ENCODE results near the gene ESR2.
"Not testable (repeated sequence)": the region's sequence is repeated elsewhere in the genome, so short reads cannot be mapped to it uniquely, and the experiment has no call there.

ESR2 gene

GRCh38 chr14:64233531-64234190, 60.5 kb downstream of the ESR2 start:
- in situ Hi-C loops (cut with HindIII; ENCODE audit: low pct_ligation_motif_present, low pct_unique_long_range_greater_than_20kb, low sequenced_read_pairs): no loop called here
- DNase-seq: no peak

- in situ Hi-C loops (cut with HindIII; ENCODE audit: low pct_ligation_motif_present, low pct_unique_long_range_greater_than_20kb, low sequenced_read_pairs): no loop called here
- DNase-seq: no peak
These were observed 61.2 kb downstream of the ESR2 start for GRCh38 chr14:64232944-64233343.

- peak; percentile 60 for DNase-seq
- in situ Hi-C loops (cut with HindIII; ENCODE audit: low pct_ligation_motif_present, low pct_unique_long_range_greater_than_20kb, low sequenced_read_pairs): no loop called here
These were observed 61.9 kb downstream of the ESR2 start for GRCh38 chr14:64232095-64232838.

GRCh38 chr14:64229489-64229888, 64.7 kb downstream of the ESR2 start:
- in situ Hi-C loops (cut with HindIII; ENCODE audit: low pct_ligation_motif_present, low pct_unique_long_range_greater_than_20kb, low sequenced_read_pairs): no loop called here

GRCh38 chr14:64227856-64228255, 66.3 kb downstream of the ESR2 start:
- in situ Hi-C loops (cut with HindIII; ENCODE audit: low pct_ligation_motif_present, low pct_unique_long_range_greater_than_20kb, low sequenced_read_pairs): no loop called here
- no peak for DNase-seq

More at GRCh38 chr14:64229489-64229888, 64.7 kb downstream of the ESR2 start:
- DNase-seq: no peak

GRCh38 chr14:64225151-64225757, 68.9 kb downstream of the ESR2 start:
- in situ Hi-C loops (cut with HindIII; ENCODE audit: low pct_ligation_motif_present, low pct_unique_long_range_greater_than_20kb, low sequenced_read_pairs): no loop called here

GRCh38 chr14:64221391-64222003, 72.7 kb downstream of the ESR2 start:
- DNase-seq: no peak
- in situ Hi-C loops (cut with HindIII; ENCODE audit: low pct_ligation_motif_present, low pct_unique_long_range_greater_than_20kb, low sequenced_read_pairs): no loop called here

More at GRCh38 chr14:64225151-64225757, 68.9 kb downstream of the ESR2 start:
- no peak for DNase-seq

GRCh38 chr14:64220466-64220865, 73.7 kb downstream of the ESR2 start:
- in situ Hi-C loops (cut with HindIII; ENCODE audit: low pct_ligation_motif_present, low pct_unique_long_range_greater_than_20kb, low sequenced_read_pairs): no loop called here
- no peak for DNase-seq

- in situ Hi-C loops (cut with HindIII; ENCODE audit: low pct_ligation_motif_present, low pct_unique_long_range_greater_than_20kb, low sequenced_read_pairs): no loop called here
- no peak for DNase-seq
These were observed 74.1 kb downstream of the ESR2 start for GRCh38 chr14:64220056-64220455.

- DNase-seq: no peak
- in situ Hi-C loops (cut with HindIII; ENCODE audit: low pct_ligation_motif_present, low pct_unique_long_range_greater_than_20kb, low sequenced_read_pairs): no loop called here
These were observed 75.6 kb downstream of the ESR2 start for GRCh38 chr14:64218344-64219240.

GRCh38 chr14:64217834-64218233, 76.3 kb downstream of the ESR2 start:
- in situ Hi-C loops (cut with HindIII; ENCODE audit: low pct_ligation_motif_present, low pct_unique_long_range_greater_than_20kb, low sequenced_read_pairs): no loop called here

GRCh38 chr14:64217308-64217707, 76.9 kb downstream of the ESR2 start:
- no peak for DNase-seq
- in situ Hi-C loops (cut with HindIII; ENCODE audit: low pct_ligation_motif_present, low pct_unique_long_range_greater_than_20kb, low sequenced_read_pairs): no loop called here

More at GRCh38 chr14:64217834-64218233, 76.3 kb downstream of the ESR2 start:
- no peak for DNase-seq

- in situ Hi-C loops (cut with HindIII; ENCODE audit: low pct_ligation_motif_present, low pct_unique_long_range_greater_than_20kb, low sequenced_read_pairs): no loop called here
- no peak for DNase-seq
These were observed 78.2 kb downstream of the ESR2 start for GRCh38 chr14:64215978-64216377.

- no peak for DNase-seq
- in situ Hi-C loops (cut with HindIII; ENCODE audit: low pct_ligation_motif_present, low pct_unique_long_range_greater_than_20kb, low sequenced_read_pairs): no loop called here
These were observed 78.9 kb downstream of the ESR2 start for GRCh38 chr14:64215274-64215673.

GRCh38 chr14:64213853-64214570, 80.2 kb downstream of the ESR2 start:
- in situ Hi-C loops (cut with HindIII; ENCODE audit: low pct_ligation_motif_present, low pct_unique_long_range_greater_than_20kb, low sequenced_read_pairs): no loop called here
- DNase-seq: no peak

GRCh38 chr14:64213086-64213485, 81.1 kb downstream of the ESR2 start:
- no peak for DNase-seq
- in situ Hi-C loops (cut with HindIII; ENCODE audit: low pct_ligation_motif_present, low pct_unique_long_range_greater_than_20kb, low sequenced_read_pairs): no loop called here

- DNase-seq: no peak
- in situ Hi-C loops (cut with HindIII; ENCODE audit: low pct_ligation_motif_present, low pct_unique_long_range_greater_than_20kb, low sequenced_read_pairs): no loop called here
These were observed 81.5 kb downstream of the ESR2 start for GRCh38 chr14:64212666-64213065.

GRCh38 chr14:64210912-64211311, 83.3 kb downstream of the ESR2 start:
- DNase-seq; in situ Hi-C loops (cut with HindIII; ENCODE audit: low pct_ligation_motif_present, low pct_unique_long_range_greater_than_20kb, low sequenced_read_pairs): not testable (repeated sequence)
